Fibroblast of upper back skin (primary cell): Measurements from ENCODE around the gene DNAAF2.

ENCODE experiments used
- DNase-seq: peaks from one replicate; pipeline ENCODE4 v3.0.0-alpha.2; 2013

DNAAF2 gene

GRCh38 chr14:49583629-49584028, 51.4 kb downstream of the DNAAF2 start:
- DNase-seq: no peak

- no peak for DNase-seq
Measured at GRCh38 chr14:49582113-49582977, 52.7 kb downstream of the DNAAF2 start.

GRCh38 chr14:49581209-49582112, 53.6 kb downstream of the DNAAF2 start:
- no peak for DNase-seq

GRCh38 chr14:49579841-49580240, 55.2 kb downstream of the DNAAF2 start:
- no peak for DNase-seq

GRCh38 chr14:49578141-49578540, 56.9 kb downstream of the DNAAF2 start:
- DNase-seq: no peak
